GM19328 (cell line): ENCODE measurements around the gene TM4SF1.
A peak's percentile ranks its signal among the peaks of the same experiment; 100 is the strongest.

Experiments used
- ATAC-seq: cut with Tn5 transposase; IDR thresholded peaks from one replicate; pipeline ENCODE4 v1.9.1; 2021; ENCODE audit warnings: mild to moderate bottlenecking, moderate library complexity; ENCODE audit not compliant: unreplicated experiment

Gene TM4SF1

GRCh38 chr3:149377408-149378364 is at the start of gene TM4SF1:
TM4SF1 (minus strand) TSS chr3:149377649; CDS start chr3:149377547, 102 bp downstream.
- no peak for ATAC-seq

GRCh38 chr3:149426325-149426724 is 48.9 kb upstream of the TM4SF1 start:
- no peak for ATAC-seq

- ATAC-seq, result no peak
Observed at GRCh38 chr3:149424918-149425317, 47.5 kb upstream of the TM4SF1 start.

- no peak for ATAC-seq
Observed at GRCh38 chr3:149421764-149422163, 44.3 kb upstream of the TM4SF1 start.

GRCh38 chr3:149419816-149420215 is 42.4 kb upstream of the TM4SF1 start:
- no peak for ATAC-seq

GRCh38 chr3:149417727-149418126 is 40.3 kb upstream of the TM4SF1 start:
- ATAC-seq, result no peak

- peak; percentile 54 for ATAC-seq
Observed at GRCh38 chr3:149417174-149417573, 39.7 kb upstream of the TM4SF1 start.

GRCh38 chr3:149415484-149415883 is 38.0 kb upstream of the TM4SF1 start:
- no peak for ATAC-seq

- no peak for ATAC-seq
Observed at GRCh38 chr3:149414557-149415231, 37.2 kb upstream of the TM4SF1 start.

GRCh38 chr3:149411583-149411982 is 34.1 kb upstream of the TM4SF1 start:
- no peak for ATAC-seq

GRCh38 chr3:149409351-149409750 is 31.9 kb upstream of the TM4SF1 start:
- ATAC-seq, result no peak

- no peak for ATAC-seq
Observed at GRCh38 chr3:149407898-149408297, 30.4 kb upstream of the TM4SF1 start.

- no peak for ATAC-seq
Observed at GRCh38 chr3:149406244-149406752, 28.8 kb upstream of the TM4SF1 start.

GRCh38 chr3:149403443-149403842 is 26.0 kb upstream of the TM4SF1 start:
- no peak for ATAC-seq

GRCh38 chr3:149402481-149402880 is 25.0 kb upstream of the TM4SF1 start:
- no peak for ATAC-seq

GRCh38 chr3:149401926-149402310 is 24.5 kb upstream of the TM4SF1 start:
- no peak for ATAC-seq

GRCh38 chr3:149401212-149401925 is 23.9 kb upstream of the TM4SF1 start:
- ATAC-seq, result no peak

- ATAC-seq, result no peak
Observed at GRCh38 chr3:149400645-149401044, 23.2 kb upstream of the TM4SF1 start.

- no peak for ATAC-seq
Observed at GRCh38 chr3:149398296-149398695, 20.8 kb upstream of the TM4SF1 start.

- no peak for ATAC-seq
Observed at GRCh38 chr3:149397528-149397927, 20.1 kb upstream of the TM4SF1 start.

GRCh38 chr3:149396476-149396875 is 19.0 kb upstream of the TM4SF1 start:
- no peak for ATAC-seq
